OCI-LY1 (cell line): ENCODE measurements around the gene C18orf63.

Experiments
- EZH2 ChIP-seq: fragments of 200-600 bp; sonication (generic), shearing (Covaris generic); IDR thresholded peaks from 2 replicates; pipeline ENCODE4 v1.8.0; 2017; ENCODE audit warnings: borderline replicate concordance, mixed run types, mild to moderate bottlenecking, antibody characterized with exemption, low read length, moderate library complexity, mixed read lengths
- TF ChIP-seq, protein P1 (sequence below): fragments of 200-600 bp; sonication (generic), shearing (Covaris generic); IDR thresholded peaks from 2 replicates; pipeline ENCODE4 v1.5.1; 2017; ENCODE audit warnings: mild to moderate bottlenecking, antibody characterized with exemption, low read length, moderate library complexity, mixed read lengths

DNA sequence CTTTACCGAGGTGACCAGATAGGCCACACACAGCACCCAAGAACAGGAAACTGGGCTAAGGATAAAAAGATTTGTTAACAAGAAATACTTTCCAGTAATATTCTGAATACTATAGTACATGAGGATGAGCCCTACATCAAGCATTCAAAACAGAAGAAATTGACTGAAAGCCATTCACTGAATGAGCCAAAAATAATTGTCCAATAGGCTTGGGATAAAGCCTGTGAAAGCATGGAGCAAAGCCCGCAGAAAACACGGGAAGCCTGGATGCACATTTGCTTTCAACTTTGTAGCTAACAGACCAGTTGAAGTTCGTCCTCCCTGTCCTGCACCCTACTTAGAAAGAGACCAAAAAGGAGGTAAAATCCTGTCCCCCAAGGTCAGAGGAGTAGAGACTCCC, 85.2 kb downstream of the C18orf63 start:
- TF ChIP-seq, protein P1, sequence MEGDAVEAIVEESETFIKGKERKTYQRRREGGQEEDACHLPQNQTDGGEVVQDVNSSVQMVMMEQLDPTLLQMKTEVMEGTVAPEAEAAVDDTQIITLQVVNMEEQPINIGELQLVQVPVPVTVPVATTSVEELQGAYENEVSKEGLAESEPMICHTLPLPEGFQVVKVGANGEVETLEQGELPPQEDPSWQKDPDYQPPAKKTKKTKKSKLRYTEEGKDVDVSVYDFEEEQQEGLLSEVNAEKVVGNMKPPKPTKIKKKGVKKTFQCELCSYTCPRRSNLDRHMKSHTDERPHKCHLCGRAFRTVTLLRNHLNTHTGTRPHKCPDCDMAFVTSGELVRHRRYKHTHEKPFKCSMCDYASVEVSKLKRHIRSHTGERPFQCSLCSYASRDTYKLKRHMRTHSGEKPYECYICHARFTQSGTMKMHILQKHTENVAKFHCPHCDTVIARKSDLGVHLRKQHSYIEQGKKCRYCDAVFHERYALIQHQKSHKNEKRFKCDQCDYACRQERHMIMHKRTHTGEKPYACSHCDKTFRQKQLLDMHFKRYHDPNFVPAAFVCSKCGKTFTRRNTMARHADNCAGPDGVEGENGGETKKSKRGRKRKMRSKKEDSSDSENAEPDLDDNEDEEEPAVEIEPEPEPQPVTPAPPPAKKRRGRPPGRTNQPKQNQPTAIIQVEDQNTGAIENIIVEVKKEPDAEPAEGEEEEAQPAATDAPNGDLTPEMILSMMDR: no peak
- no peak for TF ChIP-seq EZH2
